Stimulated activated CD4-positive, alpha-beta T cell treated with anti-CD3 and anti-CD28 coated beads, TNF-alpha, amount 100 ng/mL, for 48 hours (primary cell): Measurements from ENCODE around the gene OR2AE1.
"Not testable (repeated sequence)": the region's sequence is repeated elsewhere in the genome, so short reads cannot be mapped to it uniquely, and the experiment has no call there.

Source experiments
- DNase-seq, 3 donors: peaks; one replicate each; pipeline ENCODE4 v3.0.0-alpha.2; 2020; ENCODE audit warnings: low read depth in 3 of 3

The OR2AE1 gene

DNA sequence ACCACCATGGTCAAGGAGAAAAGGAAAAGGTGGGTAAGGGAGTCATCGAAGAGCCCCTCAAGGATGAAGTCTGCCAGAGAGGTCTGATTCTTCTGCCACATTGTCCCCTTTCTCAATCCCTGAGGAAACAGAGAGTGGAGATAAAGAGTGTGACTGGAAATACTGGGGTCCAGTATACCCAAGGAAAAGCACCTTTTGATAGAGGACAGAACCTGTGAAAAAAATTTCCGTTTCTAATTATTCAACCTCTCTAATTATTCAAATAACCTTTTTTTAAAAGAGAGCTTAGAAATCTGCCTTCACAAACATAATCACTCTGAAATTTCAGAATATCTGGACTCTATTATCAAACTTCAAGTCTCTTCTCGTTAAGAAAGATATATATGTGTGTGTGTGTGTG is at the start of gene OR2AE1:
TSS of gene OR2AE1 (minus strand) at position 101 of the 400 bp plus-strand sequence. CDS start at position 101, 0 bp downstream.
- no peak for DNase-seq

GRCh38 chr7:99926321-99926720 is 49.5 kb upstream of the OR2AE1 start:
- DNase-seq = no peak

DNA sequence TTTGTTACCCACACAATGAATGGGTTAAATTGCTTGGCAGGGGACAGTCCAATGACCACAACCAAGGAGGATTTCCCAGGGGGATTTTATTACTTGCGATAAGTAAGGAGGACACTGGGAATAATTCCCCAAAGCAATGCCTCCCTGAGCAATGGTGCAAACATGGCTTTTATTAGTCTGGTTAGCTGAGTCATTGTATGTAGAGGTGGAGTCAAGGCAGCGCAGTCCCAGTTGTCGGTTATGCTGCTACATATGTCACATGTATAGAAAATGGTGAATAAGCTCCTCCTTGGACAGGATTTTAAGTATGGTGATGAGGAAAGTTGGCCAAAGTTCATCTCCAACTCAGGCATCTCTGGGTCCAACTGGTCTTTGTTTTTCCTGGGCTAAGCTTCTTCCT is 46.4 kb upstream of the OR2AE1 start:
- no peak for DNase-seq

DNA sequence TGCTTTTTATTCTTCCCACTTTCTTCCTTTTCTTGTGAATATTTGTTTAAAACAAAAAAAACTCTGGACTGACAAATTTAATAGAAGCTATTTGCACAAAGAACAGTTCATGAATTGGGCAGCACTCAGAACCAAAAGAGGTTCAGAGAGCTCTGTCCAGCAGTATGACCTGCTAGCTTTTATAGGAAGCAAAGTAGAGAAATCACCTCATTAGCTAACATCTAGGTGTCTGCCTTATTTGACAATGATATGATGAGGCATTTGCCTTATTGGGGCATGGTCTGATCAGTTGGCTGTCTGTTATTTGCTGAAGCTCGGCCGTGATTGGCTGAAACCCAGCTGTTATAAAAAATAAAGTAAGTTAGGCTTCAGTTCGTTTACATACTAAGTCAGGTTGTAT is 43.3 kb upstream of the OR2AE1 start:
- no peak for DNase-seq

GRCh38 chr7:99919814-99920112 is 42.9 kb upstream of the OR2AE1 start:
- DNase-seq = no peak

GRCh38 chr7:99918959-99919813 is 42.4 kb upstream of the OR2AE1 start, which contains the start of gene TRIM4:
Gene TRIM4, minus strand, starts transcription at chr7:99919530. Its CDS starts 129 bp downstream, at chr7:99919401.
- DNase-seq = peak; percentile 82 to 90 (median 85)

DNA sequence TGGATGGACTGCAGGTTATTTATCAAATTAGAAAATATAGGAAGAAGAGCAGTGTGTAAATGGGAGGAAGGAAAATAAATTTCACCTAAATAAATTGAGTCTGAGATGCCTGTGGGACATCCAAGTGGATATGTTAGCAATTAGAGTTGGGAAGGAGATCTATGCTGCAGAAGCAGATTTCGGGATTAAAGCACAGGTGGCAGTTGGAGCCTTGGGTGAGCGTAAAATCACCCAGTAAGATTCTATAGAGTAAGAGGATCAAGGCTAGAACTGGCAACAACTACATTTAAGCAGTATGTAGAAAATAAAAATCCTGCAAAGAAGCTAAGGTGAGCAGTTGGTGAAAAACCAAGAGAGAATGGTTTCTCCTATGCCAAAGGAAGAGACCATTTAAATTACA is 34.1 kb upstream of the OR2AE1 start:
- DNase-seq = no peak

- no peak for DNase-seq
These were observed 24.7 kb upstream of the OR2AE1 start for GRCh38 chr7:99901581-99901980.

GRCh38 chr7:99899830-99900519 is 23.1 kb upstream of the OR2AE1 start:
- no peak for DNase-seq

DNA sequence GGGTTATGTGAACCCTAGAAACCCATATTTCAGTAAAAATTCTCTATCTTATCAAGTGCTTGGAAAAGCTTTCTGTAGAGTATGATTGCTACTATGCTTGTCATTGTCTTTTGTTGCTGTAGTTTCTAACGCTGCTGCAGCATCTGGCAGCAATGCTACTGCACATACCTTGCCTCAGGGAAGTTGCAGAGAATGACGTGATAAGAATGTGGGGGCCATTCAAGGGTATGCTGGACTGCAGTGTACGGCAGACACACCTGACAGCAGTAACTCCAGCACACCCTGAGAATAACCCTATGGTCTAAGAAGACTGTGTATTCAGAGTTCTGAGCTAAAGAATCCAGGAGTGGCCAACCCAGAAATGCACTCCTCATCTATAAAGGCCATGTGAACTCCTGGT is 22.0 kb upstream of the OR2AE1 start:
- DNase-seq = no peak

GRCh38 chr7:99898023-99898357 is 21.2 kb upstream of the OR2AE1 start:
- DNase-seq = no peak

GRCh38 chr7:99897322-99898022 is 20.6 kb upstream of the OR2AE1 start:
- no peak for DNase-seq

GRCh38 chr7:99894738-99895137 is 17.9 kb upstream of the OR2AE1 start:
- no peak for DNase-seq

DNA sequence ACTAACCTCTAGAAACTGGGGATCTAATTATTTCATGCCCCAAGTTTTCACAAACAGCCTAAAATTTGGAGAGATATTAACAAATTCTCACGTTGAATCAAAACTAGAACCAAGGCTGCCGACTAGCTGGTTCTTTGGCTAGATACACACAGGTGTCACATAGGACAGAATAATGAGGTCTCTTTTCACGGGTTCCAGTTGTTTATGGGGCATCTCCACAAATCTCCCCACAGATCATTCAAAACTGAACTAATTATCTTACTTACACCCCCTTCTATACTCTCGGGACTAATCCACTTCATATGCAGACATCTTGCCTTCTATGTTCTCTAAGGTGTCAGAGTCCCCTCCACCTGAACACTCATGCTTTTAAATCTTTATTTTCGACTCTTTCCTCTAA is 16.4 kb upstream of the OR2AE1 start:
- no peak for DNase-seq

DNA sequence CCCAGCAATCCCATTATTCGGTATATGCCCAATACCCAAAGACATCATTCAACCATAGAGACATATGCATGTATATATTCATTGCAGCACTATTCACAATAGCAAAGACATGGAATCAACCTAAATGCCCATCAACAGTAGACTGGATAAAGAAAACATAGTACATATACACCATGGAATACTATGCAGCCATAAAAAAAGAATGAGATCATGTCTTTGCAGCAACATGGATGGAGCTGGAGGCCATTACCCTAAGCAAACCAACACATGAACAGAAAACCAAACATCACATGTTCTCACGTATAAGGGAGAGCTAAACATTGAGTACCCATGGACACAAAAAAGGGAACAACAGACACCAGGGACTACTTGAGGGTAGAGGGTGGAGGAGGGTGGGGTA is 13.5 kb upstream of the OR2AE1 start:
- not testable (repeated sequence) for DNase-seq

- DNase-seq = not testable (repeated sequence)
These were observed 11.5 kb upstream of the OR2AE1 start for GRCh38 chr7:99888366-99888765.

DNA sequence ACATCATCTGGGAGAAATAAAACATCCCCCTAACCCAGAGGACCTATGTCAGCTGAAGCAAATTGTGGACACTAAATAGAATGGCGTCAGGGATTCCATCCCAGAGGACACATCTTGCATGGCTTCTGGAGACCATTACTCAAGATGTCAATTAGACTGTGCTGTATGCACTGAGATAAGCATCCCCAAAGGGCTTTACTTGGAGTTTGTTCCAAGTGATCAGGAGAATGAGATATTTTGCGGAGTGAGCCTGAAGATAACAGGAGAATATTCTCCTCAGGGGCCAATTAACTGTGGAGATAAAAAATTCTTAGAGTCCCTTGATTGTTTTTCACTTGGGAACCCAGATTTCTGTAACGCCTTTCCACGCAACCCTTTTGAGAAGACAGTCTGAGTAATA is 4.5 kb upstream of the OR2AE1 start:
- DNase-seq = no peak

GRCh38 chr7:99876491-99876890 is 342 bp downstream of the OR2AE1 start:
- DNase-seq = no peak

- DNase-seq = no peak
These were observed 8.6 kb downstream of the OR2AE1 start for GRCh38 chr7:99868246-99868645.

- DNase-seq = not testable (repeated sequence)
These were observed 9.4 kb downstream of the OR2AE1 start for GRCh38 chr7:99867477-99867876.

DNA sequence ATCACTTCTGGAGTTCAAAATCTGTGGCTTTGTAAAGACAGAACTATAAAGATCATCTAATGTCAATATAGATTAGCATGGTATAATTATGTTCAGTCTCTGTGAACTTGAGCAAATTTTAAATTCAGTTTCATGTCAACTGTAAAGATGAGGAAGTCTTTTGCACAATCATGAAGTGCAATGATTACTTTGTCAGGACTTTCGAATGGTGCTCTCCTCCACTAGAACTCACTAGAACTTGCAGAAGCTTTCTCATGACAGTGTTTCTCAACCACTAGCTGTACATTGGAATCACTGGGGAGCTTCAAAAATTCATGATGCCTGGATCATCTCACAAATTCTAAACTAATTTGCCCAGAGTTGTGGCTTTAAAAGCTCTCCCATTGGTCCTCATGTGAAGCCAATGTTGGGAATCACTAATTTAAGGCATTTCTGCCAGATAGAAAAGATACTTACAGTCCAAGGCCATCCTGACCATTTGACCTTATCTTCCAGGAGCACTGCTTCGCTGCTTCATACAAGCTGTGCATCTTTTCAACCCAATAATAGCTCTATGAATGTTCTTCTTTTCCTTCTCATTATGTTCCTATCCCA is 12.9 kb downstream of the OR2AE1 start:
- no peak for DNase-seq
